Upper lobe of right lung (tissue), 1 donor: ENCODE results near the gene DHRS7C. TPM values are rescaled to one million over a fixed set of nuclear protein-coding genes. Genes with fewer than 3 reads are reported as not detected.

Experiments
- ATAC-seq: fragments of 200-7000 bp; cut with Tn5 transposase; one replicate; pipeline ENCODE4 v1.9.1; 2020; ENCODE audit warnings: mild to moderate bottlenecking, moderate library complexity
- DNase-seq: peaks from one replicate; pipeline ENCODE4 v3.0.0-alpha.2; 2020
- H3K27ac ChIP-seq: fragments of 200-600 bp; one replicate; pipeline ENCODE4 v1.8.0; 2022
- H3K27me3 ChIP-seq: fragments of 200-600 bp; one replicate; pipeline ENCODE4 v1.8.0; 2022; ENCODE audit warnings: mild to moderate bottlenecking
- H3K36me3 ChIP-seq: fragments of 200-600 bp; one replicate; pipeline ENCODE4 v1.8.0; 2022
- H3K4me1 ChIP-seq: fragments of 200-600 bp; one replicate; pipeline ENCODE4 v1.8.0; 2022
- H3K4me3 ChIP-seq: fragments of 200-600 bp; one replicate; pipeline ENCODE4 v1.8.0; 2022; ENCODE audit warnings: mild to moderate bottlenecking
- H3K9me3 ChIP-seq: fragments of 200-600 bp; one replicate; pipeline ENCODE4 v1.8.0; 2022
- CTCF ChIP-seq: fragments of 200-600 bp; IDR thresholded peaks from one replicate; pipeline ENCODE4 v1.8.0; 2022; ENCODE audit warnings: antibody characterized with exemption
- intact Hi-C: fragments of 100-400 bp; cut with DNase I; formaldehyde crosslinking; loops from one replicate; pipeline ENCODE4 v1.11.0; 2022
- total RNA-seq: library from RNA; stranded (reverse); fragmentation: NEBNext Ultra II Directional; extraction: Animal tissue kit (Norgen Biotek cat#: 25700); gene quantifications from one replicate; pipeline ENCODE4 v1.2.1, GENCODE V29; 2021
- donor health status: DM: no; HTN: yes; CAD: no; lungs with severe emphysema.

DHRS7C gene
- total RNA-seq, 1 donor from 2014 or later, result not detected

- Histone ChIP-seq H3K4me3 (no peak overlapping the region), H3K27ac (no peak overlapping the region), H3K9me3 (no peaks in the 10 kb centered on the region), H3K4me1 (no peaks in the 10 kb centered on the region), H3K36me3 (no peaks in the 10 kb centered on the region), H3K27me3 (no peaks in the 10 kb centered on the region)
- intact Hi-C loops, result no loop called here
- ATAC-seq (no peak), DNase-seq (no peak)
- TF ChIP-seq CTCF, result no peak
Observed at GRCh38 chr17:9728005-9728404, 63.4 kb downstream of the DHRS7C start.

GRCh38 chr17:9726291-9726690 is 65.1 kb downstream of the DHRS7C start:
- no peak for TF ChIP-seq CTCF
- Histone ChIP-seq H3K4me1 (no peaks in the 10 kb centered on the region), H3K9me3 (no peaks in the 10 kb centered on the region), H3K4me3 (no peak overlapping the region), H3K36me3 (no peaks in the 10 kb centered on the region), H3K27ac (no peak overlapping the region), H3K27me3 (no peaks in the 10 kb centered on the region)
- no peak for DNase-seq
- intact Hi-C loops, result no loop called here
- ATAC-seq, result no peak

- H3K27me3 ChIP-seq, result no peaks in the 10 kb centered on the region
- ATAC-seq (no peak), DNase-seq (no peak)
- no peak overlapping the region for H3K4me3 ChIP-seq
- H3K9me3 ChIP-seq, result no peaks in the 10 kb centered on the region
- H3K27ac ChIP-seq, result no peak overlapping the region
- TF ChIP-seq CTCF, result no peak
- no peaks in the 10 kb centered on the region for H3K36me3 ChIP-seq
- no peaks in the 10 kb centered on the region for H3K4me1 ChIP-seq
- intact Hi-C loops, result no loop called here
Observed at GRCh38 chr17:9725575-9725974, 65.8 kb downstream of the DHRS7C start.

Other genes starting within 250 kb of the DHRS7C start
- gene STX8, start 215.8 kb downstream of the DHRS7C start, total RNA-seq, result 52.5 TPM
- not detected for gene CFAP52, start 214.9 kb downstream of the DHRS7C start, total RNA-seq
- 4.3 TPM for gene USP43, start 146.1 kb downstream of the DHRS7C start, total RNA-seq
- gene GSG1L2, start 30.5 kb upstream of the DHRS7C start, total RNA-seq, result not detected
- gene GLP2R, start 34.3 kb upstream of the DHRS7C start, total RNA-seq, result 1.8 TPM
- gene RCVRN, start 113.7 kb upstream of the DHRS7C start, total RNA-seq, result 0.17 TPM